HCEC 1CT (cell line): ENCODE measurements around the gene ALOX12.
"Not testable (repeated sequence)": the region's sequence is repeated elsewhere in the genome, so short reads cannot be mapped to it uniquely, and the experiment has no call there.

Experiments
- DNase-seq: peaks from one replicate; pipeline ENCODE4 v3.0.0-alpha.2; 2017

The ALOX12 gene

DNA sequence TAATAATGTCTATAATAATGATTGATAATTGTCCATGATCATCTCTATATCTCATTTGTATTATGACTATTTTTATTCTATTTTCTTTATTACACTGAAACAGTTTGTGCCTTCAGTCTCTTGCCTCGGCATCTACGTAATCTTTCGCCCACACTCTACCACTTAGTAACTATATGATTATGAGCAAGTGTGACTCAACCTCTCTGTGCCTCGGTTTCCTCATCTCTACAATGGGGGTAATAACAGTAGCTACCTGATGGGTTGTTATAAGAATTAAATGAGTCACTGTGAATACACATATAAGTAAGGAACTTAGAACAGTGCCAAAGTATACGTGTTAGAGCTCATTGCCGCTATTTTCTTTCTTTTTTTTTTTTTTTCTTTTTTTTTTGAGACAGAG lies 51.7 kb downstream of the ALOX12 start:
- DNase-seq, result no peak

DNA sequence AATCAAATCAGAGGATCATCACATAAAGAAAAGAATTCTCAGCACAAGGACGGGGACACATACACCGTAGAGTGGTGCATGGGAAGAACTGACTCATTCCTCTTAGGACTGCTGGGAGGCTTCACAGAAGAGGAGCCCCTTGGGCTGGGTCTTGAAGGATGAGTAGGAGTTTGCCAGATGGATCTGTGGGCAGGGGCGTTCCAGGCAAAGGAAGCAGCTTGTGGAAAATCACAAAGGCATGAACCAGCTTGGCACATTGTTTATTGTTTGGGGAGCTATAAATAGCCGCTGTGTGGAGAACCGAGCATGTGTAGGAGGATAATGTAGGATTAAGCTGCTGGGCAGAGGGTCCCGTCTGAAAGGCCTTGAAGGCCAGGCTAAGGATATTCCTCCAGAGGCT lies 53.1 kb downstream of the ALOX12 start:
- DNase-seq, result no peak

DNA sequence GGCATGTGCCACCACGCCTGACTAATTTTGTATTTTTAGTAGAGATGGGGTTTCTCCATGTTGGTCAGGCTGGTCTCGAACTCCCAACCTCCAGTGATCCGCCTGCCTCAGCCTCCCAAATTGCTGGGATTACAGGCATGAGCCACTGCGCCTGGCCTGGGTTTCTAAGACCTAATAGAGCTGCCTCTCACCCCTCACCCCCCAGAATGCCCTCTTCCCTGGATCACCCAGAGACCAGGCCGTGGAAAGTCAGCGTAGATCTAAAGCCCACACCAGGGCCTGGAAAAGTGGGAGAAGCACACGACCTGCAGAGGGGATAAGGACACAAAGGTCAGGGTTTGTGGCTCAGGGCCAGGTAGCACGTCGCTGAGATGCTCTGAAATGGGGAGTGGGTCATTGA lies 54.7 kb downstream of the ALOX12 start:
- not testable (repeated sequence) for DNase-seq

DNA sequence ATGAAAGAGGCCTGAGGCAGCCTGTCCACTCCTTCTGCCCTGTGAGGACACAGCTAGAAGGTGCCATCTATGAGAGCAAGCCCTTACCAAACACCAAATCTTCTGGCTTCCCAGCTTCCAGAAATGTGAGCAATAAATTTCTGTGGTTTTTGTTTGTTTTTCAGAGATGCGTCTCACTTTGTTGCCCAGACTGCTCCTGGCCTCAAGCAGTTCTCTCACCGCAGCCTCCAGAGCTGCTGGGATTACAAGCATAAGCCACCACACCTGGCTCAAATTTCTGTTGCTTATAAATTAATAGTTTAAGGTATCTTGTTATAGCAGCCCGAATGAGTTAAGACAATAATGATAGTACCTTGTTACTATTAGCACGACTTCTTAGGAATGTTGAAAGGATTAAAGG lies 60.5 kb downstream of the ALOX12 start:
- DNase-seq, result peak; percentile 49

DNA sequence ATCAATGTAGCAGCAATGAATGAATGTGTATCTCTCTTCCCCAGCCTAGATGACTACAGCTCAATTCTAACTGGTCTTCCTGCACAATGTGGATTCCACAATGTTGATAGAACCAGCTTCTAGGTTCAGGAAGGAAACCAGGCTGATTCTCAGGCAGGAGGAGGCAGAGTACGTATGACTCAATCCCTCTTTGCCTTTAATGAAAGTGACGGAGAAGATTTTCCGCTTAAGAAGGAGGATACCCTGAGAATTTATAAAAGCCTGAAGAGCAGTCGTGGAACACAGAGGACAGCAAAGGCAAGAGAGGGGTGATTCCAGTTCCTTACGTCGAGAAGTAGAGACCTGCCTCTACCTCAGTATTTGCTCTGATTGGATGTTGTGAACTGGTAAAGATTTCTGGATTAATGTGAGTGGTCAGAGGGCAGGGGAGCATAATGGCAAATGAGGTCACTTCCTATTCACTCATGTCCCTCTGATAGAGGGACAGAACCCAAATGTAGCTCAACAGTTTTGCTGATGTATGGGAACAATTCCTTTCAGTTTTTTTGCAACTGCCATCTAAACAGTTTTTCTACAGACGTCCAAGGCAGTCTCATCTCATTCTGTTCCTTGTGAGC lies 63.1 kb downstream of the ALOX12 start:
- no peak for DNase-seq
